HepG2 (cell line): ENCODE results near the gene FSD2.
A peak's percentile ranks its signal among the peaks of the same experiment; 100 is the strongest.

Experiments
- ATF2 ChIP-seq: sonication (generic); formaldehyde crosslinking; IDR thresholded peaks from 2 replicates; pipeline ENCODE4 v1.4.0; 2020; ENCODE audit warnings: missing genetic modification reagents
- CREB1 ChIP-seq, 2 experiments: fragments of 450-650 bp in 1 of 2; IDR thresholded peaks; 2 replicates each; pipeline ENCODE4 v1.6.1; 2016 to 2017; ENCODE audit warnings: control low read depth in 1 of 2, mild to moderate bottlenecking in 1 of 2, missing compliant biosample characterization in 1 of 2, missing genetic modification characterization in 1 of 2
- NKX3-1 ChIP-seq: sonication (generic); formaldehyde crosslinking; IDR thresholded peaks from 2 replicates; pipeline ENCODE4 v1.5.0; 2020; ENCODE audit warnings: missing genetic modification reagents
- POLR2AphosphoS5 ChIP-seq: IDR thresholded peaks from 2 replicates; pipeline ENCODE4 v1.6.1; 2012; ENCODE audit warnings: low read depth, low read length
- RFX5 ChIP-seq: IDR thresholded peaks from 2 replicates; pipeline ENCODE4 v1.6.1; 2011; ENCODE audit warnings: low read depth, low read length, improper control_type of control experiment
- RNF219 ChIP-seq: sonication (generic); formaldehyde crosslinking; IDR thresholded peaks from 2 replicates; pipeline ENCODE4 v1.5.0; 2020; ENCODE audit warnings: mild to moderate bottlenecking, missing genetic modification reagents
- SMC3 ChIP-seq: IDR thresholded peaks from 2 replicates; pipeline ENCODE4 v1.6.1; 2011; ENCODE audit warnings: low read length, improper control_type of control experiment
- ZBTB14 ChIP-seq: sonication (generic); formaldehyde crosslinking; IDR thresholded peaks from 2 replicates; pipeline ENCODE4 v1.4.0; 2020; ENCODE audit warnings: missing genetic modification reagents
- TF ChIP-seq, protein P1 (sequence below), 2 experiments: IDR thresholded peaks; 2 replicates each; pipeline ENCODE4 v1.6.1; 2011 to 2012; ENCODE audit warnings: low read length in 2 of 2, borderline replicate concordance in 1 of 2, low read depth in 1 of 2, mild to moderate bottlenecking in 1 of 2, moderate library complexity in 1 of 2
- TF ChIP-seq, protein P2 (sequence below): sonication (generic); formaldehyde crosslinking; IDR thresholded peaks from 2 replicates; pipeline ENCODE4 v1.5.0; 2020; ENCODE audit warnings: mild to moderate bottlenecking, missing genetic modification reagents, moderate library complexity
- TF ChIP-seq, protein P3 (sequence below): sonication (generic); formaldehyde crosslinking; IDR thresholded peaks from 2 replicates; pipeline ENCODE4 v1.9.0; 2021; ENCODE audit warnings: missing genetic modification reagents, borderline replicate concordance
- TF ChIP-seq, protein P4 (sequence below): sonication (generic); formaldehyde crosslinking; IDR thresholded peaks from 2 replicates; pipeline ENCODE4 v1.4.0; 2020; ENCODE audit warnings: mild to moderate bottlenecking, missing genetic modification reagents, borderline replicate concordance

- no peak for TF ChIP-seq SMC3
- TF ChIP-seq, protein P1, sequence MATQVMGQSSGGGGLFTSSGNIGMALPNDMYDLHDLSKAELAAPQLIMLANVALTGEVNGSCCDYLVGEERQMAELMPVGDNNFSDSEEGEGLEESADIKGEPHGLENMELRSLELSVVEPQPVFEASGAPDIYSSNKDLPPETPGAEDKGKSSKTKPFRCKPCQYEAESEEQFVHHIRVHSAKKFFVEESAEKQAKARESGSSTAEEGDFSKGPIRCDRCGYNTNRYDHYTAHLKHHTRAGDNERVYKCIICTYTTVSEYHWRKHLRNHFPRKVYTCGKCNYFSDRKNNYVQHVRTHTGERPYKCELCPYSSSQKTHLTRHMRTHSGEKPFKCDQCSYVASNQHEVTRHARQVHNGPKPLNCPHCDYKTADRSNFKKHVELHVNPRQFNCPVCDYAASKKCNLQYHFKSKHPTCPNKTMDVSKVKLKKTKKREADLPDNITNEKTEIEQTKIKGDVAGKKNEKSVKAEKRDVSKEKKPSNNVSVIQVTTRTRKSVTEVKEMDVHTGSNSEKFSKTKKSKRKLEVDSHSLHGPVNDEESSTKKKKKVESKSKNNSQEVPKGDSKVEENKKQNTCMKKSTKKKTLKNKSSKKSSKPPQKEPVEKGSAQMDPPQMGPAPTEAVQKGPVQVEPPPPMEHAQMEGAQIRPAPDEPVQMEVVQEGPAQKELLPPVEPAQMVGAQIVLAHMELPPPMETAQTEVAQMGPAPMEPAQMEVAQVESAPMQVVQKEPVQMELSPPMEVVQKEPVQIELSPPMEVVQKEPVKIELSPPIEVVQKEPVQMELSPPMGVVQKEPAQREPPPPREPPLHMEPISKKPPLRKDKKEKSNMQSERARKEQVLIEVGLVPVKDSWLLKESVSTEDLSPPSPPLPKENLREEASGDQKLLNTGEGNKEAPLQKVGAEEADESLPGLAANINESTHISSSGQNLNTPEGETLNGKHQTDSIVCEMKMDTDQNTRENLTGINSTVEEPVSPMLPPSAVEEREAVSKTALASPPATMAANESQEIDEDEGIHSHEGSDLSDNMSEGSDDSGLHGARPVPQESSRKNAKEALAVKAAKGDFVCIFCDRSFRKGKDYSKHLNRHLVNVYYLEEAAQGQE (IDR thresholded peaks at IDR 0.05; ENCODE audit: borderline replicate concordance in 1 of 2, low read depth in 1 of 2, low read length in 2 of 2) = no peak
- TF ChIP-seq, protein P2, sequence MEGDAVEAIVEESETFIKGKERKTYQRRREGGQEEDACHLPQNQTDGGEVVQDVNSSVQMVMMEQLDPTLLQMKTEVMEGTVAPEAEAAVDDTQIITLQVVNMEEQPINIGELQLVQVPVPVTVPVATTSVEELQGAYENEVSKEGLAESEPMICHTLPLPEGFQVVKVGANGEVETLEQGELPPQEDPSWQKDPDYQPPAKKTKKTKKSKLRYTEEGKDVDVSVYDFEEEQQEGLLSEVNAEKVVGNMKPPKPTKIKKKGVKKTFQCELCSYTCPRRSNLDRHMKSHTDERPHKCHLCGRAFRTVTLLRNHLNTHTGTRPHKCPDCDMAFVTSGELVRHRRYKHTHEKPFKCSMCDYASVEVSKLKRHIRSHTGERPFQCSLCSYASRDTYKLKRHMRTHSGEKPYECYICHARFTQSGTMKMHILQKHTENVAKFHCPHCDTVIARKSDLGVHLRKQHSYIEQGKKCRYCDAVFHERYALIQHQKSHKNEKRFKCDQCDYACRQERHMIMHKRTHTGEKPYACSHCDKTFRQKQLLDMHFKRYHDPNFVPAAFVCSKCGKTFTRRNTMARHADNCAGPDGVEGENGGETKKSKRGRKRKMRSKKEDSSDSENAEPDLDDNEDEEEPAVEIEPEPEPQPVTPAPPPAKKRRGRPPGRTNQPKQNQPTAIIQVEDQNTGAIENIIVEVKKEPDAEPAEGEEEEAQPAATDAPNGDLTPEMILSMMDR = no peak
- TF ChIP-seq, protein P3, sequence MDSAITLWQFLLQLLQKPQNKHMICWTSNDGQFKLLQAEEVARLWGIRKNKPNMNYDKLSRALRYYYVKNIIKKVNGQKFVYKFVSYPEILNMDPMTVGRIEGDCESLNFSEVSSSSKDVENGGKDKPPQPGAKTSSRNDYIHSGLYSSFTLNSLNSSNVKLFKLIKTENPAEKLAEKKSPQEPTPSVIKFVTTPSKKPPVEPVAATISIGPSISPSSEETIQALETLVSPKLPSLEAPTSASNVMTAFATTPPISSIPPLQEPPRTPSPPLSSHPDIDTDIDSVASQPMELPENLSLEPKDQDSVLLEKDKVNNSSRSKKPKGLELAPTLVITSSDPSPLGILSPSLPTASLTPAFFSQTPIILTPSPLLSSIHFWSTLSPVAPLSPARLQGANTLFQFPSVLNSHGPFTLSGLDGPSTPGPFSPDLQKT (CRISPR knock-in tag) = no peak
- TF ChIP-seq NKX3-1 (CRISPR knock-in tag) = no peak
- no peak for TF ChIP-seq ZBTB14 (CRISPR knock-in tag)
- TF ChIP-seq POLR2AphosphoS5 = no peak
- TF ChIP-seq RNF219 (CRISPR knock-in tag) = no peak
- TF ChIP-seq RFX5 = no peak
- TF ChIP-seq CREB1 (IDR thresholded peaks at IDR 0.05) = no peak
- 0 out of 2 replicates have a peak, but pooled peaks have one; percentile 13 for TF ChIP-seq CREB1 (CRISPR knock-in tag; IDR thresholded peaks at IDR 0.05)
- TF ChIP-seq, protein P4, sequence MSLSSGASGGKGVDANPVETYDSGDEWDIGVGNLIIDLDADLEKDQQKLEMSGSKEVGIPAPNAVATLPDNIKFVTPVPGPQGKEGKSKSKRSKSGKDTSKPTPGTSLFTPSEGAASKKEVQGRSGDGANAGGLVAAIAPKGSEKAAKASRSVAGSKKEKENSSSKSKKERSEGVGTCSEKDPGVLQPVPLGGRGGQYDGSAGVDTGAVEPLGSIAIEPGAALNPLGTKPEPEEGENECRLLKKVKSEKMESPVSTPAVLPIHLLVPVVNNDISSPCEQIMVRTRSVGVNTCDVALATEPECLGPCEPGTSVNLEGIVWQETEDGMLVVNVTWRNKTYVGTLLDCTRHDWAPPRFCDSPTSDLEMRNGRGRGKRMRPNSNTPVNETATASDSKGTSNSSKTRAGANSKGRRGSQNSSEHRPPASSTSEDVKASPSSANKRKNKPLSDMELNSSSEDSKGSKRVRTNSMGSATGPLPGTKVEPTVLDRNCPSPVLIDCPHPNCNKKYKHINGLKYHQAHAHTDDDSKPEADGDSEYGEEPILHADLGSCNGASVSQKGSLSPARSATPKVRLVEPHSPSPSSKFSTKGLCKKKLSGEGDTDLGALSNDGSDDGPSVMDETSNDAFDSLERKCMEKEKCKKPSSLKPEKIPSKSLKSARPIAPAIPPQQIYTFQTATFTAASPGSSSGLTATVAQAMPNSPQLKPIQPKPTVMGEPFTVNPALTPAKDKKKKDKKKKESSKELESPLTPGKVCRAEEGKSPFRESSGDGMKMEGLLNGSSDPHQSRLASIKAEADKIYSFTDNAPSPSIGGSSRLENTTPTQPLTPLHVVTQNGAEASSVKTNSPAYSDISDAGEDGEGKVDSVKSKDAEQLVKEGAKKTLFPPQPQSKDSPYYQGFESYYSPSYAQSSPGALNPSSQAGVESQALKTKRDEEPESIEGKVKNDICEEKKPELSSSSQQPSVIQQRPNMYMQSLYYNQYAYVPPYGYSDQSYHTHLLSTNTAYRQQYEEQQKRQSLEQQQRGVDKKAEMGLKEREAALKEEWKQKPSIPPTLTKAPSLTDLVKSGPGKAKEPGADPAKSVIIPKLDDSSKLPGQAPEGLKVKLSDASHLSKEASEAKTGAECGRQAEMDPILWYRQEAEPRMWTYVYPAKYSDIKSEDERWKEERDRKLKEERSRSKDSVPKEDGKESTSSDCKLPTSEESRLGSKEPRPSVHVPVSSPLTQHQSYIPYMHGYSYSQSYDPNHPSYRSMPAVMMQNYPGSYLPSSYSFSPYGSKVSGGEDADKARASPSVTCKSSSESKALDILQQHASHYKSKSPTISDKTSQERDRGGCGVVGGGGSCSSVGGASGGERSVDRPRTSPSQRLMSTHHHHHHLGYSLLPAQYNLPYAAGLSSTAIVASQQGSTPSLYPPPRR (CRISPR knock-in tag) = no peak
- no peak for TF ChIP-seq ATF2
Observed at GRCh38 chr15:82810061-82810889, 4.4 kb upstream of the FSD2 start.
